Neural crest cell (in vitro differentiated cells): Measurements from ENCODE around the gene AFF2. TPM values are rescaled to one million over a fixed set of nuclear protein-coding genes. Genes with fewer than 3 reads are reported as not detected.

Experiments
- DNase-seq: peaks from one replicate; pipeline ENCODE4 v3.0.0; 2021; ENCODE audit warnings: low read depth, mixed read lengths, low spot score
- H3K27ac Mint-ChIP-seq: one replicate; pipeline ENCODE4 v1.8.0; 2021; ENCODE audit warnings: mild to moderate bottlenecking, mixed read lengths; ENCODE audit not compliant: unreplicated experiment
- H3K27me3 Mint-ChIP-seq: 2 replicates; pipeline ENCODE4 v1.8.0; 2021; ENCODE audit warnings: low read depth, mild to moderate bottlenecking, mixed read lengths
- H3K36me3 Mint-ChIP-seq: 2 replicates; pipeline ENCODE4 v1.8.0; 2021; ENCODE audit warnings: low read depth, mild to moderate bottlenecking, mixed read lengths
- H3K4me1 Mint-ChIP-seq: 2 replicates; pipeline ENCODE4 v1.8.0; 2021; ENCODE audit warnings: mixed read lengths
- H3K4me3 Mint-ChIP-seq: one replicate; pipeline ENCODE4 v1.8.0; 2021; ENCODE audit warnings: mild to moderate bottlenecking, mixed read lengths
- H3K9me3 Mint-ChIP-seq: 2 replicates; pipeline ENCODE4 v1.8.0; 2021; ENCODE audit warnings: mixed read lengths
- CTCF ChIP-seq: fragments of 200-600 bp; sonication (generic); conservative IDR thresholded peaks from 2 replicates; pipeline ENCODE4 v1.5.0; 2021; ENCODE audit warnings: antibody characterized with exemption, mild to moderate bottlenecking
- total RNA-seq: library from RNA; stranded (reverse); gene quantifications from 2 replicates; pipeline ENCODE4 v1.2.1, GENCODE V29; 2021

AFF2 gene
- total RNA-seq, 1 donor from 2014 or later: 15.4 TPM

GRCh38 chrX:148700021-148700420, 199.6 kb downstream of the AFF2 start:
- H3K9me3 Mint-ChIP-seq: no peaks in the 10 kb centered on the region
- no peak overlapping the region for H3K27ac Mint-ChIP-seq
- H3K4me1 Mint-ChIP-seq: no peaks in the 10 kb centered on the region
- H3K27me3 Mint-ChIP-seq: no peaks in the 10 kb centered on the region
- H3K36me3 Mint-ChIP-seq: no peaks in the 10 kb centered on the region
- no peak for DNase-seq
- no peak overlapping the region for H3K4me3 Mint-ChIP-seq
- no peak for TF ChIP-seq CTCF

- H3K36me3 Mint-ChIP-seq: peaks cover 4% of the 10 kb centered on the region
- no peaks in the 10 kb centered on the region for H3K27me3 Mint-ChIP-seq
- H3K4me1 Mint-ChIP-seq: no peaks in the 10 kb centered on the region
- no peak for TF ChIP-seq CTCF
- H3K4me3 Mint-ChIP-seq: no peak overlapping the region
- peaks cover 12% of the 10 kb centered on the region for H3K9me3 Mint-ChIP-seq
- no peak for DNase-seq
- H3K27ac Mint-ChIP-seq: no peak overlapping the region
These were observed 213.6 kb downstream of the AFF2 start for GRCh38 chrX:148713981-148714380.

GRCh38 chrX:148715361-148715760, 214.9 kb downstream of the AFF2 start:
- H3K27ac Mint-ChIP-seq: no peak overlapping the region
- no peaks in the 10 kb centered on the region for H3K27me3 Mint-ChIP-seq
- no peak overlapping the region for H3K4me3 Mint-ChIP-seq
- DNase-seq: no peak
- peaks cover 4% of the 10 kb centered on the region for H3K36me3 Mint-ChIP-seq
- H3K9me3 Mint-ChIP-seq: peaks cover 15% of the 10 kb centered on the region
- TF ChIP-seq CTCF: no peak
- no peaks in the 10 kb centered on the region for H3K4me1 Mint-ChIP-seq

- no peaks in the 10 kb centered on the region for H3K27me3 Mint-ChIP-seq
- H3K9me3 Mint-ChIP-seq: peaks cover 12% of the 10 kb centered on the region
- no peak for TF ChIP-seq CTCF
- DNase-seq: no peak
- H3K36me3 Mint-ChIP-seq: peaks cover 3% of the 10 kb centered on the region
- no peak overlapping the region for H3K27ac Mint-ChIP-seq
- no peaks in the 10 kb centered on the region for H3K4me1 Mint-ChIP-seq
- H3K4me3 Mint-ChIP-seq: no peak overlapping the region
These were observed 222.5 kb downstream of the AFF2 start for GRCh38 chrX:148722966-148723365.

- Mint-ChIP-seq H3K27ac (no peak overlapping the region), H3K4me1 (no peaks in the 10 kb centered on the region), H3K4me3 (no peak overlapping the region), H3K27me3 (no peaks in the 10 kb centered on the region), H3K9me3 (peaks cover 12% of the 10 kb centered on the region), H3K36me3 (peaks cover 3% of the 10 kb centered on the region)
- no peak for DNase-seq
- TF ChIP-seq CTCF: no peak
These were observed 223.1 kb downstream of the AFF2 start for GRCh38 chrX:148723551-148723950.

GRCh38 chrX:148728901-148729300, 228.5 kb downstream of the AFF2 start:
- Mint-ChIP-seq H3K4me3 (no peak overlapping the region), H3K27me3 (no peaks in the 10 kb centered on the region), H3K4me1 (no peaks in the 10 kb centered on the region), H3K36me3 (peaks cover 5% of the 10 kb centered on the region), H3K9me3 (peaks cover 7% of the 10 kb centered on the region), H3K27ac (no peak overlapping the region)
- DNase-seq: no peak
- TF ChIP-seq CTCF: no peak
